DMS 273 (cell line): ENCODE results near the gene SPTLC1.
"Not testable (repeated sequence)": the region's sequence is repeated elsewhere in the genome, so short reads cannot be mapped to it uniquely, and the experiment has no call there.

Experiments
- DNase-seq: peaks from one replicate; lab custom pipeline; 2025; ENCODE audit not compliant: unreplicated experiment; lab: John Stamatoyannopoulos, UW

SPTLC1 gene

DNA sequence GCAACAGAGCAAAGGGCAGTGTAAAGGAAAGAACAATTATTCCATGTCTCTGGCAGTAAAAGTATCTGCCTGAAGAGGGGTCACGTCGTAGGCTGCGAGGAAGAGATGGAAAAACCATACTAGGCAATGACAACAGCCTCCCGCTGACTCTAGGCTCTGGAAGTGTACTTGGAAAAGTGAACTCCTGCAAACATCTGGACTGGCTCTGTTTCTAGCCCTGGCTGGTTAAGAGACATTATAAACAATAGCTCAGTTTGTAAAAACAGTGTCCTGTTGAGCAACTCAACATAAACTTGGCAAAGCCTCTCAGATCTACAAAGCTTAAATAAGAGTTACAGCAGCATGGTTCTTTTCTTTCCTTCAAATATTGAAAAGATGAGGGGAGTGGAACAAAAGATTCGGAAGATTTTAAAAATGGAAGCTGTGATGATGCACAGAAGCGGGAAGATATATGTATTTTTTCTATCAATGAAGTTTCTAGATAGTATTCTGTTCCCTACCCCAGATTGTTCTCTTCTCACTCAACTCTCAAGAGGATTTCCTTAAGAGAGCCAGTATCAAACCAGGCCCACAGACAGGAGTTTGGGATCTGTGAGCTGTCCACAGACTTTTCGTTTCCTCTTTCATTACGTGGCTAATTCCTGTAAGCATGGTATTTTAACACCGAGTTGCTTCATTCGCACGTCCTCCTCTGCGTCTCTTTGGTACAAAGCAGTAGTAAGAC, 79.4 kb downstream of the SPTLC1 start:
- no peak for DNase-seq

DNA sequence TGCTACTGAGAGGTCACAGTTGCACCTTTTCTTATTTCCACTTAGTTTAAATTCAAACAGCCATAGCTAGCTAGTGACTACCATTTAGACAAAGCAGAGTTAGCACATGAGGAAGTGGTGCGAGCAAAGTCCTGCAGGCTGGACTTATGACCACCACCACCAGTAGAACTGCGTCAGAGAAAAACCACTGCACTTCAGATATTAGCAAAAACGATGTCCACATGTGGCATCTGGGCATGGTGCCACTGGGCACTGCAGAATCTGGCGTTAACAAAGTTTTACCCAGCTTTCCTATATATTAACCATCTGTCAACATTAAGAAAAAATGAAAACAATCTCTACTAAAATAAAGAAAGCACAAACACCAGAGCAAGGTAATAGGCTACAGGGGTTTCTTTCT, 80.1 kb downstream of the SPTLC1 start:
- DNase-seq, result peak; percentile 17

DNA sequence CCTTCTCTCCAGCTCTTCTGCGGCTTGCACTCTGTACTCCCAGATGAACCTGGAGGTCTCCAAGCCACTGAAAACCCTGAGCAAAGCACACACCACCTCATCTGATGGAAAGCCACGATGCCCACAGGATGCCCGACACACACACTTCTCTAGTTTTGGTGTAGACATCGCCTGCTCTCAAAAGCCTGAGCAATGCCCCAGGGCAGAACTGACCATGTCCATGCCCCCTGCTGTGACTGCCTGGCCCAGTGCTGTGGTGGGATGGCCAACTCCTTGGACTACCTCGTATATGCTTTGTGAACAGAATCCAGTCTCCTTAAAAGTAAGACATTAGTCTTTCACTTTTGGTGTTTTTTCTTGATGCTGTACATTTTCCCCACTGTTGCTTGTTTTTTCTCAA, 81.2 kb downstream of the SPTLC1 start:
- no peak for DNase-seq

DNA sequence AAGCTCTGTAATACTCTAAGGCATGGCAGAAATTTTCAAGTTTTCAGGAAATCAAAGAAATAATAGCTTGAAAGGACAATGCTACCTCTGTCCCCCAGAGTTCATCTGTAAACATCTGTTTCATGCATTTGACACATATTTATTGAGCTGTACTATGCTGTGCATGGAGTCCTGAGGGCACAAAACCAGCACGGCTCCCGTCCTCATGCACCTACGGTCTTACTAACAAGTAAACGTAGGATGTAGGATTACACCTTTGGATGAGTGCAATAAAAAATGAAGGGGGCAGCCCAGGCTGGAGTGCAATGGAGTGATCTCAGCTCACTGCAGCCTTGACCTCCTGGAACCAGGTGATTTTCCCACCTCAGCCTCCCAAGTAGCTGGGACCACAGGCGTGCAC, 81.9 kb downstream of the SPTLC1 start:
- DNase-seq, result no peak

DNA sequence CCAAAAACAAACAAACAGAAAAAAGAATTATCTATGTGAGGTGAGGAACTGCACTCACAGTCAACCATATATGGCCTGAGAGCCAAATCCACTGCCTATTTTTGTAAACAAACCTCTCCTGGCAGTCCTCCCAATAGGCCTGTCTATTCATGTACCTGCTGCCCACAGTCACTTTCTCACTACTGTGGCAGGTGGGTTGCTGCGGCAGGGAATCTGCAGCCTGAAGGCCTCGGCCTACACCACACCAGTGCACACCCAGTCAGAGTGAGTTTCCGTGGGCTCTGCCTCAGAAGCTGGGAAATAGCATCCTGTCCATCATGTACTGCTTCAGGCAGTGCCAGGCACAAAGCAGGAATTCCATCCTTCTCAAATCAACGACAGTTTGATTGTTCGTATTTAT, 82.3 kb downstream of the SPTLC1 start:
- no peak for DNase-seq

DNA sequence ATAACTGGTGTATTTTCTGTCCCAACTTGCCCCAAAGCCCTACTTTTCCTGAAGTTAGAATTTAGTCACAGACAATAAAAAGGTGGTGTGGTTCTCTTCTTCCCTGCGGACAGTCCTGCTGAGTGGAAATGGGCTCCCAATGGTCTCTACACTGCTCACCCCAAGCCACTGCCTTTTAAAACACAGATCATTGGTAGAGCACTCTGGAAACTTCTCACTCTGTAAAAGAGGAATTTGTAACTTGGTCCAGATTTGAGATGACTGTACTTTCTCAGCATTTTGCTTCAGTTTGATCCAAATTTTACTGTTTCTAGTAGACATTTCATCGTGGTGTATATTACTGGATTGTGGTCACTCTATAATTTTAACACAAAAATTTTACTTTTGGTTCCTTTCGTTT, 84.8 kb downstream of the SPTLC1 start:
- DNase-seq, result no peak

DNA sequence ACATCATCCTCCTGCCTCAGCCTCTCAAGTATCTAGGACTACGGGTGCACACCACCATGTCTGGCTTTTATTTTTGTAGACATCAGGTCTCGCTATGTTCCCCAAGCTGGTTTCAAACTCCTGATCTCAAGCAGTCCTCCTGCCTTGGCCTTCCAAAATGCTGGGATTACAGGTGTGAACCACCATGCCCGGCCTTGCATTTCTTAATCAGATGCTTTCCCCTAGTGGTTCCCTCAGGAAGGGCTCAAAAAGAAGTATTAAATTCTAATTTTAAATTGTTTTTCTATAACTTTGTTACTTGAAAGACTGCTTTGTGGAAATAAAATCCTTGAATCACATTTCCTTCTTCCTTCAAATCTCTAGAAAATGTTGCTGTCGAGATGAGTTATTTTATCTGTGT, 85.7 kb downstream of the SPTLC1 start:
- DNase-seq, result peak; percentile 12

DNA sequence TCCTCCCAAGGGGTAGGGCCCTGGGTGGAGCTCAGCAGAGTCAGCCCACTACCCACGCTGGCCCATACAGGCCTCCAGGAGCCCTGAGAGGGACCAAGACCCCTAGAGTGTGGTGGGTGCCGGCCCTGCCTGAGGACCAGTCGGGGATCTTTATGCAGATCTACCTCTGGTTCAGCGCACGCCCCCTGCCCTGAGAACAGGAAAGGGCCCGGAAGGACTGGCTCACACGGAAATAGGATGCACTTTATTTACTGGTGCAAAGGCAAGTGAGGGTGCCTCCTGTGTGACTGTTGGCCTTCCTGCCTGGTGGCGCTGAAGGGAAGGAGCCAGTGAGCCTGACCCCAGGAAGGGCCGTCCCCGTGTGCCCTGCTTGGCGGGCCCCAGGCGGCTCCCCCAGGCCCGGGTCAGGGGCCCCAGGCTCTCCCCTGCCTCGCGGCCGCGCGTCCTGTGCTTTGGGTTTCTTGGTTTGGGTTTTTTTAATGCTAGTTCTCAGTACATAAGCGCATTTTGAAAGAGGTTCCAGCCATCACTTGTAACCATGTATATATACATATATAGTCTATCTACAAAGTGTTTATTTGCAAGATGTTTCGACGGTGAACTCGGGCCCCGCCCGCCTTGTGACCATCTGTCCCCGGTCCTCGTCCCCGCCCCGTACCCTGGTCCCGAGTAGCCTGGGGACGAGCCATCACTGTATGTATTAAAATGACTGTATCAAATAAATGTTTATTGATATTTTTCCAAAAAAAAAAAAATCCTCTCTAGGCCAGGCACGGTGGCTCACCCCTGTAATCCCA, 88.8 kb downstream of the SPTLC1 start:
- DNase-seq, result no peak

DNA sequence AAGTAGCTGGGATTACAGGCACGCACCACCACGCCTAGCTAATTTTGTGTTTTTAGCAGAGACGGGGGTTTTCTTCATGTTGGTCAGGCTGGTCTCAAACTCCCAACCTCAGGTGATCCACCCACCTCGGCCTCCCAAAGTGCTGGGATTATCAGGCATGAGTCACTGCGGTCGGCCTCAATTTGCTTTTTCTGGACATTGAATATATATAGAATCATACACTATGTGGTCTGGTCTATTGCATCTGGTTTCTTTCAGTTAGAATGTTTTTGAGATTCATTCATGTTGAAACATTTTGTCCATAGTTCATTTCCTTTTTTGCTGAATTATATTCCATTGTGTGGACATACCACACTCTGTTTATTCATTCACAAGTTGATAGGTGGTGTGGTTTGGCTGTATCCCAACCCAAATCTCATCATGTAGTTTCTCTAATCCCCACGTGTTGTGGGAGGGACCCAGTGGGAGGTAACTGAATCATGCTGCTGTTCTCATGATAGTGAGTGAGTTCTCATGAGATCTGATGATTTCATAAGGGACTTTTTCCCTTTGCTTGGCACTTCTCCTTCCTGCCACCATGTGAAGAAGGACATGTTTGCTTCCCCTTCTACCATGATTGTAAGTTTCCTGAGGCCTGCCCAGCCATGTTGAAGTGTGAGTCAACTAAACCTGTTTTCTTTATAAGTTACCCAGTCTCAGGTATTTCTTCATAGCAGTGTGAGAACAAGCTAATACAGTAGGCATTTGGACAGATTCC, 93.2 kb downstream of the SPTLC1 start:
- DNase-seq, result not testable (repeated sequence)

DNA sequence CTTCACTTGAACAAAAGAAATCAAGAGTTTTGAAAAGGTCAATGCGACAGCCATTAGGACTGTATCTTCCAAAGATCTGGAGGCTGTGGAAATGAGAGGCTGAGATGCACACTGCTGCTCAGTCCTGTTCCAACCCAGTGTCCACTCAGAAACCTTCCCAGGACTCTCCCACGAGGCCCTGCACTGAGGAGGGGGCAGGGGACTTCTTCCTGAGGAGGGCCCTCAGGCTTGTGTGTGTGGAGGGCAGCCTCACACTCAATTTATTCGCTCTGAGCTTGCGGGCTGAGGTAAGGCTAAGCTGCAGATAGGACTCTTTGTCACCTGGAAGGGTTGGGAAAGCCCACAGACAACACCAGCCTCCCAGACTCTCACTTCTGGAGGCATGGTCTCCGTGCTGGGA, 95.6 kb downstream of the SPTLC1 start:
- no peak for DNase-seq

DNA sequence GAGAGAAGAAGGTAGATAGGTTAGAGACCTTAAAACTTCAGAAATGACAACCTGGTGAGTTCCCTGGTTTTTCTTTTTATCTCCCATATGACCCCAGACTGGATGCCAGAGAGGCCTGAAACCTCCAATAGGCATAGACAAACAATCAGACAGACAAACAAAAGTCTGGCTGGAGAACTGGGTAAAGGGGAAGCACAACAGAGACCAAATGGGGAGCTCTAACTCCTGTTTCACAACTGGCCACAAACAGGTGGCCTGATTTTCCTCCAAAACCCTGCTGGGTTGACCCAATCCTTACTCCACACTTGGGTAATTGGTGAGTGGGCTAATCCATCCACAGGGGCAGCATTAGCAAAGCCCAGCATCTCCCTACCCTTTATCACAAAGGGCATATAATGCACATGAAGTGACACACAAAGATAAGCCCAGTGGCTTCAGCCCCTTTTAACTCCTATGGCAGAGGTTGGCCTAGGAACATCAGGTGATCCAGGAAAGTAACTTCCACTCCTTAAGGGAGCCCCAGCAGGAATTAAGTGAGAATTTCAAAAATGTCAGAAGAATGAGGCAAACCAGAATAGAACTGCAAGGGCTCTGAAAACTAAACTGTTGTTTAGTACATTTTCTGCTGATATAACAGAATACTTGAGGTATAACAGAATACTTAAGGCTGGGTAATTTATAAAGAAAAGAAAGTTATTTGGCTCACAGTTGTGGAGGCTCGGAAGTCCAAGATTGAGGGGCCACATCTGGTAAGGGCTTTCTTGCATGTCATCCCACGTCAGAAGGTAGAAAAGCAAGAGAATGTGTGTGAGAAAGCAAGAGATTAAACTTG, 104.3 kb downstream of the SPTLC1 start:
- DNase-seq, result no peak

DNA sequence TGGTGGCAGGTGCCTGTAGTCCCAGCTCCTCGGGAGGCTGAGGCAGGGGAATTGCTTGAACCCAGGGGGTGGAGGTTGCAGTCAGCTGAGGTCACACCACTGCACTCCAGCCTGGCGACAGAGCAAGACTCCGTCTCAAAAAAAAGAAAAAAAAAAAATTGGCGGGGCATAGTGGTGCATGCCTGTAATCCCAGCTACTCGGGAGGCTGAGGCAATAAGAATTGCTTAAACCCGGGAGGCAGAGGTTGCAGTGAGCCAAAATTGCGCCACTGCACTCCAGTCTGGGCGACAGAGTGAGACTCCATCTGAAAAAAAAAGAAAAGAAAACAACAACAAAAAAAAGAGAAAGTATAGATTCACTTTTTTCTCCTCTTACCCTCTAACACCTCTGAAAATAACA, 105.0 kb downstream of the SPTLC1 start:
- not testable (repeated sequence) for DNase-seq

DNA sequence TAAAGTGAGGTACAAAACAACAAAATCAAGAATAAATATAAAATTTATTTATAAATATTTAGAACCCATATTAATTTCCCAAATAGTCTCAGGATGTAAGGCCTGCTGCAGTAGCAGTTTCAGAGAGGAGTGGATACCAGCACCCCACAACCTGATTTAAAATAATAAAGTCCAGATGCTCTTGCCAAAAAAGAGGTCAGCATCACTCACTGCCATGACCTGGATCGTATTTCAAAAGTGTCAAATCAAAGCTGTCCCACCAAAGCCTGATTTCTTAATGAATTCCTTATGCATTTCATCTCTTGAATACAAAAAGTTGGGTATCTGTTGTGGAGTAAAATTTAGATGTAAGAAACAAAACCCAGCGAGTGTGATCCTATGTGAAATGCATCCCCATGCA, 107.2 kb downstream of the SPTLC1 start:
- DNase-seq, result peak; percentile 35

DNA sequence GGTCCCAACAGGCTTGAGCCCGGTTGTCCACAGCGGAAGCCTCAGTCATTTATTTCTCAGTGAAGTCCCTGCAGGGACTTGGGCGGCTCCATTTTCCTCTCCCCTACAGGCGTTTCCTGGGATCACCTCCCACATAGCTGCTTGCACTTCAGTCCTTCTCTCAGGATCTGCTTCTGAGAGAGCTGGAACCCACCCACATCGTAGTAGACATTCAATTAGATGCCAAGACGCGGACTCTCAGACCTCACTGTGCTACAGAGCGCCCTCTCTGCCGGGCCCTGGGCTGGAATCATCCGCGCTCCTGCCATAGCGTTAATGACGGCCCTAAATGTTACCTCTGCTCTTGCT, 111.2 kb downstream of the SPTLC1 start:
- DNase-seq, result no peak

DNA sequence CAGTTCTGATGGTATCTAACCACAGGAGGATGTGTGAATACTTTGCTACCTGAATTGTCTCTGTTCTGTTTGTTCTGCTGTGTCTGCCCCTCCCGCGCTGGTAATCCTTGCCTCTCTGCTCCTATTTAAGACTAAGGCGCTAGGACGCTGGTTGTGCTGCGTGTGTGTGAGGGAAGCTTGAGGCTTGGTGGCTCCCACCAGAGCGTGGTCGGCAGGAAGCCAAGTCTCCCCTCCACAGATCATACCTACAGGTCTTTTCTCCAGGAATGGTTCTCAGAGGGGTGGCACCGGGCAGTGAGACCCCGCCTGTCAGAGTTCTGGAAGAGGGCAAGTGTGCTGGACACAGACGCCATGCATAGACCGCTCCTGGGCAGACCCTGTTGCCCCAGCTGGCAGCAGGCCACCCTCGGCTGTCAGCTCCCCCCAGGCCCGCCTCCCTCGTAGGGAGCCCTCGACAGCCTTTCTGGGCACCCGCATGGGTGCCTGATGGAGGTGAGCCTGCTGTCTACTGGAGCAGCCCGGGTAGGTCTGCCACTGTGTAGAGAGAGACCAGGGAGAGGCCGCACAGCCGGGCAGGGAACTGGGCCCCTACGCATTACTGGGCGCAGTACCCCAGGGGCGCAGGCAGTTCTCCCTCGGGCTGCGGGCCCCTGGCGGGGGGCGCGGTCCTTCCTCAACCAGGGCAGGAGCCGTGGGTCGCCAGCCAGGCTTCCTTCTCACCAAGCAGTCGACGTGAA, 111.7 kb downstream of the SPTLC1 start:
- no peak for DNase-seq

DNA sequence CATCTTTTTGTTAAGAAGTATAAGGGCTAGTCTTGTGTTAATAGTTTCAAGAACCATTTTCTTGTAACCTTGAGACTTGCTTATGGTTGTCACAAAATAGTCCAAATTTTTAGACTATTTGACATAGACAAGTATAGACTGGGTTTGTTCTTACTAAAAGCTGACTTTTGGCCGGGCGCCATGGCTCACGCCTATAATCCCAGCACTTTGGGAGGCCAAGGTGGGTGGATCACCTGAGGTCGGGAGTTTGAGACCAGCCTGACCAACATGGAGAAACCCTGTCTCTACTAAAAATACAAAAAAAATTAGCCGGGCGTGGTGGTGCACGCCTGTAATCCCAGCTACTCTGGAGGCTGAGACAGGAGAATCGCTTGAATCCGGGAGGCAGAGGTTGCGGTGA, 113.3 kb downstream of the SPTLC1 start:
- DNase-seq, result not testable (repeated sequence)

DNA sequence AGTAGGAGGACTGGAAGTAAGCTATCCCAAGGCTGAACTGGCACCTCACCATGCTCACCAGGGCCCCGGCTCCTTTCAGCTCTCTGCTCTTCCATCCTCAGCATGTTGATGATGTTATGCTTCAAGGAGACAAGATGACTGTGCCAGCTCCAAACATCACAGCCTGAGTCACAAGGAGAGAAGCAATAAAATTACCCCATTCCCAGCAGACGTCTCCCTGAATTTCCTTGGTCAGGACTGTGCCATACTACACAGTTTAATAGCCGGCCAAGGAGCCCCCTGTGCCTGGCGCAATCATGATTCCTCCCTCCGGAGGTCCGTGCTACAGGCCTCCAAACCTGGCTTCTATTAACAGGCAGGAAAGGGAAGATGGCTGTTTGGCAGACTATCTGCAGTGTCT, 114.0 kb downstream of the SPTLC1 start:
- DNase-seq, result no peak

DNA sequence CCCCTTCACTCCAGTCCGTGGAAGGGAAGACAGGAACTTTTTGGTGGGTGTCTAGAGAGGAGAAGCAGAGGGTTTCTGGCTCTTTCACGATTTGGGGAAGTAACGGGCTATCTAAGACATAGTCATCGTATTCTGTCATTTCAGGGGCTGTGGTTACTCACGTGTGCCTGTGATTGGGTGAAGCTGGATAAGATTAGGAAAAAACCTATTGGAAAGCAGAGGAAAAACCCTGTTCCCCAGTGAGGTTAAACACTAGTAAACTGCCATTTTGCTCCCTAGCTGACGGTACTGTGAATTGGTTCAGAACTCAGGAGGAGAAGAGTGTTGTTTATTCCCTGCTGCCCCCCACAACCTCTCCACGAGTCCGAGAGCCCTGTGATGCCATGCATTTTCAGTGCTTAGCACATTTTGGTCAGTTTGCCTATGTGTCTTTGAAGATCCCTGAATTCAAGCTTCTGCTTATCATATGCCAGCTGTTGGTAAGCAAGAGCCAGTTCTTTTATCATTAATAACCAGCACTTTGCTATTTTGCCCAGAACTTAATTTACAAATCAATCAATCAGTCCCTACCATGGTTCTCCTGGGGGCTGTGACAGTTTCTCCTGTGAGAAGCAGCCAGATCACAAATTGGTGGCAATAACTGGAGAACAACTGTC, 120.1 kb downstream of the SPTLC1 start:
- DNase-seq, result no peak

DNA sequence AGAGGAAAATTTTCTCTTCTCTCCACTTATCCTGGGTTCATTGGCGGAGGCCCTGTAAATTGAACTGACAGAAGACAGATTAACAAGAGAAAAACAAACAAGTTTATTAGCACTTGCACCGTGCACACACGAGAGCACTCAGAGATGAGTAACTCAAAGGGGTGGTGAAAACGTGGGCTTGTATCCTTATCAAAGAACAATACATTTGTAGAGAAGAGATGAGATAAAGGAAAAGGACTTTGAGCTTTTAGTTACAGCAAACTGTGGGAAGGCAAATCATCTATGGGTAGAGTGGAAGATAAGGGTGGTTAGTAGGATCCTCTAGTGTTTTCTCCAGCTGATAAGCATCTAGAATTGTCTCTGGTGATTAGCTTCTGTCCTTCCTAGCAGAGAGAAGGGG, 120.8 kb downstream of the SPTLC1 start:
- no peak for DNase-seq

DNA sequence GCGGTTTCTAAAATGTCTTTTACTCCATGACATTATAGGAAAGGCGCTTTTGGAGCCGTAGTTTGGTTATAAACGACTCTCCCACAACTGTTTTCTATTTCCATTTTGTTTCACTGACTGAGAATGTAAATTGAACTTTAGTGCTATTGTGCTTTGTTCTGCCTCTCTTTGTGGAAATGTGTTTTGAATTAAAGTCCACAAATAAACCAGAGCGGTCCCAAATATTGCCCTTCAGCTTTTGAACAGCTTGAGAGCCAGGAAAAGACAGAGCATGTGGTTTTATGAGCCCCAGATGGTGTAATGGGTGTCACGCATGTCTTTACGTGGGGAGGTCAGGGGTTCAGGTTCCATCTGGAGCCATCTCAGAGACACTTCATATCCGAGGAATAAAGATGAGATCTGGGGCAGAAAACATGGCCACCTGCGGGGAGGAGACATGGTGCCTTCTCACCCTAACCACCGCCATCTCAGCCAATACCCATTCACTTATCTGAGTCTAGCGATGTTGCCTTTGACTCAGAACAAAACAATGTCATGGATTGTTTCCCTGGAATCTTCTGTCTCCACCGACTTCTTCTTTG, 122.7 kb downstream of the SPTLC1 start:
- DNase-seq, result peak; percentile 44
